HG03469 (cell line): Measurements from ENCODE around the gene IL19.
"Not testable (repeated sequence)": the region's sequence is repeated elsewhere in the genome, so short reads cannot be mapped to it uniquely, and the experiment has no call there.

Source experiments
- ATAC-seq: cut with Tn5 transposase; IDR thresholded peaks from one replicate; pipeline ENCODE4 v1.9.1; 2021; ENCODE audit warnings: mild to moderate bottlenecking, moderate library complexity, moderate number of reproducible peaks; ENCODE audit not compliant: unreplicated experiment

IL19 gene

DNA sequence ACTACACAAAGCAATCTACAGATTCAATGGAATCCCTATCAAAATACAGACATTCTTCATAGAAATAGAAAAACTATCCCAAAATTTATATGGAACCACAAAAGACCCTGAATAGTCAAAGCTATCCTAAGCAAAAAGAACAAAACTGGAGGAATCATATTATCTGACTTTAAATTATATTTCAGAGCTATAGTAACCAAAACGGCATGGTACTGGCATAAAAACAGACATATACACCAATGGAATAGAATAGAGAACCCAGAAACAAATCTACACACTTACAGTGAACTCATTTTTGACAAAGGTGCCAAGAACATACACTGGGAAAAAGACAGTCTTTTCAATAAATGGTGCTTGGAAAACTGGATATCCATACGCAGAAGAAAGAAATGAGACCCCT lies 82.1 kb downstream of the IL19 start:
- not testable (repeated sequence) for ATAC-seq

DNA sequence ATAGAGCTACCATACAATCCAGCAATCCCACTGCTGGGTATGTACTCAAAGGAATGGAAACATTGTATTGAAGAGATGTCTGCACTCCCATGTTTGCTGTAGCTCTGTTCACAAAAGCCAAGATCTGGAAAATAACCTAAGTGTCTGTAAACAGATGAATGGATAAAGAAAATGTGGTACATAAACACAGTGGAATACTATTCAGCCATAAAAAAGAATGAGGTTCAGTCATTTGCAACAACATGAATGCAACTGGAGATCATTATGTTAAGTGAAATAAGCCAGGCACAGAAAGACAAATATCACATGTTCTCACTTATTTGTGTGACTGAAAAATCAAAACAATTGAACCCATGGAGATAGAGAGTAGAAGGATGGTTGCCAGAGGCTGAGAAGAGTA lies 83.1 kb downstream of the IL19 start:
- ATAC-seq, result not testable (repeated sequence)

DNA sequence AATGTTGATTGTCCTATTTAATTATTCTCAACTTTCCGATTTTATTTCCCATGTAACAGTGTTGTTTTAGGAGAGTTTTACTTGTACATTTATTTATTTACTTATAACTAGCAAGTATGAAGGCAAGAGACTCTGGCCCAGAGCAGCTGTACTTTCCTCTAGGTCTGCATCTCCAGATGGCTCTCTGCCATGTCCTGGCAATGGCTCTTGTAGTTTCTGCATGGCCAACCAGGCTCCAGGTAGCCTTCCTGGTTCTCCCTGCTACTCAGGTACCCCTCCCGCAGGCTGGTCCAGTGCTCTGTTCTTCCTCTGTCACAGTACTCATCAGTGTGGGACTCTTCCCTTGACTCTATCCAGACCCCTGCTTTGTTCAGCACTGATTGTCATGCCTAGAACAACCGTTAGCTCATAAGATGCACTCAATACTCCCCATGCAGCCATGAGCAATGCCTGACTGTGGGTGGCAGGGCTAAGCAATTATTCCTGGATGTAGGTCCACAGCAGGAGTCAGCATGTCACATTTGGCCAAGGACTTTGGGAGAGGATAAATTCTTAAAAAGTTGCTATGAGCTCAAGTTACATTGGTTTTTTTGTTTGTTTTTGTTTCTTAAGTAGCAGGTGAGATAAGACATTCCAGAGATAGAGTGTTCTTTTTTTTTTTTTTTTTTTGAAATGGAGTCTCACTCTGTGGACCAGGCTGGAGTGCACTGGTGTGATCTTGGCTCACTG lies 84.0 kb downstream of the IL19 start:
- no peak for ATAC-seq

DNA sequence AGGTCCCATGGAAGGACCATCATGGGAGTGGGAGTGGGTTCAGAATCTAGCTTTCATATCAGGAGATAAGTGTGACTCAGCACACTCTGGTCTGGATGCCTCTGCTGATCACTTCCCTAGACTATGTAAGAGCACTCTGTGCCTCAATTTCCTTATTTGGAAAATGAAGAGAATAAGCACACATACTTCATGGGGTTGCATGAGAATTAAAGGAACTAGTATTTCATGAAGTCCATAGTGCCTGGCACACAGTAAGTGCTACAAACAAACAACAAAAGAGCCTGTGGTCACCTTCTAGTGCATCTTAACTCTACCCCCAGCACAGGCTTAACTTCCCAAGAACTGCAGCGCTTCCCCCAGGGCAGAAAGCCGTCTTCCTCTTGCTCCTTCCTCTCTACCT lies 85.3 kb downstream of the IL19 start:
- no peak for ATAC-seq

DNA sequence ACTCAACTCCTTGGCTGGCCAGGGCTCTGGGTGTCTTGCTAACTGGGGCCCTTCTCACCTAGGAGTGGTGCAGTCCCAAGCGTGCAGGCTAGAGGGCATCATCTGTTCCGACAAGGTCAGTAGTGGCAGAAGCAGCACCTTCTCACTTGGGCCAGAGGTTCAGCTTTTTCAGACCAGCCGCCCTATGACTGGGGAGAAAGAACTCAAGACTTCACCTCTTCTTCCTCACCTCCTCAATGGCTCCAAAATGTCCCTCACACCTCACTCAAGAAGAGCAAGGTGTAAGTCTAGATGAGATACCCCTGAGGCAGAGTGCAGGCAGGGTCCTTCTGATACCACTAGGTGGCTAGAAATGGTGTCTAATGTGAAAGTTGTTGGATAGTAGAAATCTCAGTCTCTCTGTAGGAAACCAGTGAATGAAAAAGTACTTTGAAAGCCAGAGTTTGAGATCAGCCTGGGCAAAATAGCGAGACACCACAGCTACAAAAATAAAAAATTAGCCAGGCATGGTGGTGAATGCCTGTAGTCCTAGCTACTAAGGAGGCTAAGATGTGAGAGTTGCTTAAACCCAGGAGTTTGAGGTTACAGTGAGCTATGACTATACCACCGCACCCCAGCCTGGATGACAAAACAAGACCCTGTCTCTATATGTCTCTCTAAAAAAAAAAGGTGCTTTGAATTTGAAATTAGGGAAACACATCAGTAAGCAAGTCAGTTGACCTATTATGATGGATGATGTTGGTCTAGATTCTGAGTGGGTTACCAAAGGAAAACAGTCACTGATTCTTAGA lies 86.3 kb downstream of the IL19 start:
- no peak for ATAC-seq

DNA sequence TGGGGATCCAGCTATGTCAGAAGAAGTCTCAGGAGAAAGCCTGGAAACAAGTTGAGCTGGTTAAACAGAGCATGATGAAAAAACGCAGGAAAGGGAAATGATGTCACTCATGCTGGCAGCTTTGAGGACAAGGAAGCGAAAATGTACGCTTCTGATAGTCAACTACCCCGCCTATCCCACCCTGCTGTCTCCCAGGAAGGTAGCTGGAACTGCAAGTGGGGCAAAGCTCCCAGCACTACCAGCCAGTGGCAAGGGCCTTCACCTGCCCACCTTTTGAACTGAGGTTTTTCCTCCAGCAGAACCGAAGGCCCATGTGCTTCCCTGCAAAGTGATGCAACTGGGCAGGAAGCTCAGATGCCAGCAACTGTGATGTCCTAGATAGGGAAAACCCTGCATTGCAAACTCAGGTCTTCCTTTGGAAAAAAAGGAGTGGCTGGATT lies 88.5 kb downstream of the IL19 start:
- no peak for ATAC-seq

DNA sequence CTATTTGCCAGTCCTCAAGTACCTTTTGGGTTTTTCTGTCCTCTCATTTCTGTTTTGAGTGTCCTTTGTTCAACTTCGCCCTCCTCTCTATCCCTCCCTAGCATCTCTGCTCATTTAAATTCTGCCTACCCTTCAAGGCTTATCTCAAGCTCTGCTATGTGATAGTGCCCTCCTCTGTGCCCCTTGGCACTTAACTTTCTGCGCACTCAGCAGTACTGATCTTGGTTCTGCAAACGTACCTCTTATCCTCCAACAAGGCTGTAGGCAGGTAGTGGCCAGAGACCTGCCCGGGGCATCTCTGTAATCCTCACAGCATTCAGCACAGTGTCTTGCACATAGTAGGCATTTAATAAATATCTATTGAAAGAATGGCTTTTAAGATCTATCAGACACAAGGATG lies 89.6 kb downstream of the IL19 start:
- no peak for ATAC-seq

DNA sequence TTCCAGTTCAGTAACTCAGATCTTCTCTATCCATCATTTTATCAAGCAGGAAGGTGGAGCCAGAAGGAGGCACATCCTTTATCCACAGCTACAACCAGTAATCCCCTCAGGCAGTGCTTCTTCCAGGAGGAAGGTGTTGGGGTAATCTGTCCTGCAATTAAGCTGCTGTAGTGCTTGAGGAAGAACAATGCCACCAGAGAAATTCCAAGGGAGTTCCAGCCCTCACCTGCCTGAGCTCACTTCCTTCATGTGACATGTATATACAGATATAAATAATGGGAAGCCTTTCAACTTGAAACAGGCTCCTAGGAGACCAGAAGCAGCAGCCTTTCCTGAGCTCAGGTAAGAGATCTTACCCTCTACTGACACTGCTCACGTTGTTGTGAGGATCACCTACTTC lies 92.7 kb downstream of the IL19 start:
- no peak for ATAC-seq

DNA sequence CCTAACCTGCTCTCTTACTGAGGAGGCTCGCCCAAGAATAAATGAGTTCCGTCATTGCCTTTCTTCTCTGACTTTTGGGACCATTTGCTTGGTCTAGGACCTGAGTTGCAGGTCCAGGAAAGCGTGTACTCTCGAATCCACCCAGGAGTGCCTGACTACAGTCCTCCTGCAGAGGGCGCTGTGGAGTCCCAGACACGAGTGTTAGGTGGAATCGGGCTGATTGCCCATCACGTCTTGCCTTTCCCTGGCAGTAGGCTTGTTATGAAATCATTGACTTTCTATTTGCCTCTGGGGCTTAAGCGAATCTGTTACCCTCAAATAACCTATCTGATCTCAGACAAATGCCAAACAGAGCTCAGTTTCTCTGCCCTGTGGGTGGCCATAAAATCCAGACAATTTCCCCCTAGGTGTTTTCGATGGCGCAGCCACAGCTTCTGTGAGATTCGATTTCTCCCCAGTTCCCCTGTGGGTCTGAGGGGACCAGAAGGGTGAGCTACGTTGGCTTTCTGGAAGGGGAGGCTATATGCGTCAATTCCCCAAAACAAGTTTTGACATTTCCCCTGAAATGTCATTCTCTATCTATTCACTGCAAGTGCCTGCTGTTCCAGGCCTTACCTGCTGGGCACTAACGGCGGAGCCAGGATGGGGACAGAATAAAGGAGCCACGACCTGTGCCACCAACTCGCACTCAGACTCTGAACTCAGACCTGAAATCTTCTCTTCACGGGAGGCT lies 94.5 kb downstream of the IL19 start, which contains the start of gene IL20:
TSS of gene IL20 (plus strand) at position 685 of the 733 bp plus-strand sequence. CDS start 230 bp downstream, outside the sequence.
- ATAC-seq, result no peak

DNA sequence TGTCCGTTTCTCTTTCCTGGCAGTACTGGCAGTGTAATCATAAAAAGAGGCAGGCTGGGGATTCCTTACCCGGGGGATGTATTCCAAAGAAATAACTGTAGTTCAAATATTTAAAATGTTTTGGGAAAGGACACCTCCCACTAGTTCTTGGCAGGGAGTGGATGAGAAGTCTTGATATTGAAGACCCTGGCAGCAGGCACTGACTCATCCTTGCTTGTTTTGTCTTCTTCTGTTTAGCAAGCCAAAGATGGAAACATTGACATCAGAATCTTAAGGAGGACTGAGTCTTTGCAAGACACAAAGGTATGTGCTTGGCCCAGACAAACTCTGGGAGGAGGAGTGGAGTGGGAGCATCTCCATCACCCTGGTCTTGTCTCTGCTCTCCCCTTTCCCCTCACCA lies 95.5 kb downstream of the IL19 start:
- no peak for ATAC-seq

DNA sequence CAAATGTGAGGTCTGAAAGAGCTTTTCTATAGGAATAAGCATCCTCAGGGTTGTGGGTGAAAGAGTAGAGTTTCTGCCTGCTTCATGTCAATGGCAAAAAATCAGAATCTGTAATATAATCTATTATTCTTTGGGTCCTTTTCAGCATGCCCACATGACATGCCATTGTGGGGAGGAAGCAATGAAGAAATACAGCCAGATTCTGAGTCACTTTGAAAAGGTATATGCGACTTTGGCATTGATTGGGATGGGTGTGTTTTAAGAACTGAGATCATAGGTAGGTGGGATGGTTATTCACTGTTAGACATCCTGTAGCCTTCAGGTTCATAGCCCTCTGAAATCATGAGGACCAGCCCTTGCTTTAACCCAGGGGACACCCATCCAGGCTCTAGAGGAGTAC lies 96.7 kb downstream of the IL19 start:
- no peak for ATAC-seq

DNA sequence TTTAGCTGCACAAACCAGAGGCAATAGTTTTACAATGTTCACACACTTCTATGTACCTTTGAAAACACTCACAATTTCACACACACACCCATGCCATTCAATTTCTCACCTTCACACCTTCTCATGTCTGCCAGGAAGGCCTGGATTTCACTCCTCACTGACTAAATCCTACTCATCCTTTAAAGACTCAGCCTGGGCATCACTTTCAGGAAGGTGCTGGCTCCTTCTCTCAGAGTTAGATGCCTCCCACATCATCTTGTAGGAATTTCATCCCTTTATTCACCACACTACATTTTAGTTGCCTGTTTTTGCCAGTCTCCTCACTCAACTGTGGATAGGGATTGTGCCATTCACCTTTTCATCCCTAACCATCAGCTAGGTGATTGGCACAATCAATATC lies 97.1 kb downstream of the IL19 start:
- ATAC-seq, result no peak

DNA sequence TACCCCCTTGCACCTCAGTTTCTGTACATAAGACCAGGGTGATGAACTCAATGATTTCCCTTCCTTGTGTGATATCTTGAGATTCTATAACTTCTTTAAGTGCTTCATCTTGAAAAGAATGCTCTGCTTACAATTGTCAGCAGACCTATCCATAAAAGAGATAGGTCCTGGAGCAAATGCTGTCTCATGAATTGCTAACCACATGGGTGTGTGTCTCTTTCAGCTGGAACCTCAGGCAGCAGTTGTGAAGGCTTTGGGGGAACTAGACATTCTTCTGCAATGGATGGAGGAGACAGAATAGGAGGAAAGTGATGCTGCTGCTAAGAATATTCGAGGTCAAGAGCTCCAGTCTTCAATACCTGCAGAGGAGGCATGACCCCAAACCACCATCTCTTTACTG lies 97.7 kb downstream of the IL19 start:
- no peak for ATAC-seq

DNA sequence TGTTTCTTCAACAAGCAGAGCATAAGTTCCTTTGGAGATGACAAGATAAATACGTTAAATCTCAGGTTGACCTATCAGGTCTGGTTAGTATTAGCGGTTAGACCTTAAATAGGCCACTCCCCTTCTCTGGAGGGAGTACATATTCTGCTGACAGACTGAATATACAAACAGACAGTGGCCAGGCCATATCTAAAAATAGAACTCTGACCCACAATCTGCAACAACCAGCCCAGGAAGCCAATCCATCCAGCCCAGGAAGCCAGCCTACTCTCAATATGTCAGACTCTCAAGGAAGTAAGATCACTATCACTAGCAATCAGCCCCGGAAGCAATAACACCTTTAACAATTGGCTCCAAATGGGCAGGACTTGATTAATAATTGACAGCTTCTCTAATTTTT lies 101.6 kb downstream of the IL19 start:
- ATAC-seq, result no peak

DNA sequence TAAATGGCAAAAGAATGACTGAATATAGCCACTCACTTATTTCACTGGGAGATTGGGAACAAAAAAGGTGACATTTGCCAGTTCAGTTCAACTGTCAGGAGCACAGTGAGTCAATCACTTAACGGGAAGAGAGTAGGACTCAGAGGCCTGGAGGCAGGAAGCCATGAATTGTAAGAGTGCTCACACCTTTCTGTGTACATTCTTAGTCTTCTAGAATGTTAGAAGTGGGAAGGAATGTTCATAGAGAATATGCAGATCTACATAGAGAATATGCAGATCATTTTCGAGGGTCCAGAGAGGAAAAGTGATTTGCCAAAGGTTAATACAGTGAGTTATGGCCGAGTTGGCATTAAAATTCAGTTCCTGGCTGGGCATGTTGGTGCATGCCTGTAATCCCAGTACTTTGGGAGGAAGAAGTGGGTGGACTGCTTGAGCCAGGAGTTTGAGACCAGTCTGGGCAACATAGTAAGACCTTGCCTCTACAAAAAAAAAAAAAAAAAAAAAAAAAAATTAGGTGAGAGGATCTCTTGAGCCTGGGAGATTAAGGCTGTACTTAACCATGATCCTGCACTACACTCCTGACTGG lies 103.1 kb downstream of the IL19 start:
- ATAC-seq, result no peak

DNA sequence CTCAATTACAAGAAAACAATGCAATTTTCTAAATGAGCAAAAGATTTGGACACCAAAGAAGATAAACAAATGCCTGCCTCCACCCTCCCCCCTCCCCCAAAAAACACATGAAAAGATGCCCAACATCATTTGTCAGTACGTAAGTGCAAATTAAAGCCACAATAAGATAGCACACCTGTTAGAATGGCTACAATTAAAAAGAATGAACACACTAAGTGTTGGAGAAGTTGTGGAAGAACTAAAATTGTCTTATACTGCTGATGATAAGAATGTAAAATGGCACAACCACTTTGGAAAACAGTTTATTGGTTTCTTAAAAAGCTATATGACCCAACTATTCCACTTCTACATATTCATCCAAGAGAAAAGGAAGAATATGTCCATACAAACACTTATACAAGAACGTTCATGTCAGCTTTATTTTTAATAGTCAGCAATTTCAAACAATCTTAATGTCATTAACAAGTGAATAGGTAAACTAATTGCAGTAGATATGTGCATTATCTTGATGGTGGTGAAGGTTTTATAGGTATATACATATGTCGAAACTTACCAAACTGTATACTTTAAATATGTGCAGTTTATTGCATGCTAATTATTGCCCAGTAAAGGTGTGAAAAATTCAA lies 105.3 kb downstream of the IL19 start:
- ATAC-seq, result no peak

DNA sequence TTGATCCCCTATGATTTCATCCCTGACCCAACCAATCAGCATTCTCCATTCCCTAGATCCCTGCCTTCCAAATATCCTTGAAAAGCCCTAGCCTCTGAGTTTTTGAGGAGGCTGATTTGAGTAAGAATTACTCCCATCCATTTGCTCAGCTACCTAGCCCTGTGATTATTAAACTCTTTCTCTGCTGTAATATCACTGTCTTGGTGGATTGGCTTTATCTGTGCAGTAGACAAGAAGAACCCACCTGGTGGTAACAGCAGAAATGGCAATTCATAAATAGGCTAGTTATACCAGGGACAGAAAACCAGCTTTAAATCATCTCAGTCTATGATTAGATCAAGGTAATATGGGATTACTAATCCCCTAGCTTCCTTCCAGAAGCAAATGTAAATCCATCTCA lies 107.9 kb downstream of the IL19 start:
- ATAC-seq, result no peak

DNA sequence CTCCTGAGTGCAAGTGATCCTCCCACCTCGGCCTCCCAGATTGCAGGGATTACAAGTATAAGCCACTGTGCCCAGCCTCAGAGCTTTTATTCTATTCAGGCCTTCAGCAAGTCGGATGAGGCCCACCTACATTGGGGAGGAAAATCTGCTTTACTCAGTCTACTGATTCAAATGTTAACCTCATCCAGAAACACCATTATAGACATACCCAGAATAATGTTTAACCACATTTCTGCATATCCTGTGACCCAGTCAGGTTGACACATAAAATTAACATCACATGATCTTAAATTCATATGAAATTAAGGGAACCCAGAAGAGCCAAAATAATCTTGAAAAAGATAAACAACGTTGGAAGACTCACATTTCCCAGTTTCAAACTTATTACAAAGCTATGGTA lies 109.7 kb downstream of the IL19 start:
- no peak for ATAC-seq

DNA sequence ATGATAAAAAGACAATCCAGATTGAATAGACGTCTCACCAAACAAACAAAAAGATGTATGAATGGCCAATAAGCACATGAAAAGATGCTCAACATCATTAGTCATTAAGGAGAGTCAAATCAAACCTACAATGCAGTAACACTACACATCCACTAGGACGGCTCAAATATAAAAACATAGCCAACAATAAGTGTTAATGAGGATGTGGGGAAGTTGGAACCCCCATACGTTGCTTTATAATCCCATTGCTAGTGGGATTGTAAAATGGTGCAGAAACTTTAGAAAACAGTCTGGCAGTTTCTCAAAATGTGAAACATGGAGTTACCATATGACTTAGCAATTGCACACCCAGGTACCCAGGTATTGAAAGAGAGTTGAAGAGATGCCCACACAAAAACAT lies 112.0 kb downstream of the IL19 start:
- no peak for ATAC-seq

DNA sequence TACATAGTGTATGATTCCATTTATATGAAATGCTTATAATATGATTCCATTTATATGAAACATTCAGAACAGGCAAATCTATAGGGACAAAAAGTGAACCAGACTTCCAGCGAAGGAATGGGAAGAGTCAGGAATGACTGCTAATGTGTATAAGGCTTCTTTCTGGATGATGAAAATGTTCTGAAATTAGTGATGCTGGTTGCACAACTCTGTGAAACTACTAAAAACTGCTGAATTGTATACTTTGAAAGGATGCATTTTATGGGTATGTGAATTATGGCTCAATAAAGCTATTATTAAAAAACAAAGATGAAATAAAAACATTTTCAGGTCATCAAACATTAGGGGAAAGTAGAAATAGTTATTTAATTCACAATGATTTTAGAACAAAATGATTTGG lies 112.6 kb downstream of the IL19 start:
- ATAC-seq, result no peak

DNA sequence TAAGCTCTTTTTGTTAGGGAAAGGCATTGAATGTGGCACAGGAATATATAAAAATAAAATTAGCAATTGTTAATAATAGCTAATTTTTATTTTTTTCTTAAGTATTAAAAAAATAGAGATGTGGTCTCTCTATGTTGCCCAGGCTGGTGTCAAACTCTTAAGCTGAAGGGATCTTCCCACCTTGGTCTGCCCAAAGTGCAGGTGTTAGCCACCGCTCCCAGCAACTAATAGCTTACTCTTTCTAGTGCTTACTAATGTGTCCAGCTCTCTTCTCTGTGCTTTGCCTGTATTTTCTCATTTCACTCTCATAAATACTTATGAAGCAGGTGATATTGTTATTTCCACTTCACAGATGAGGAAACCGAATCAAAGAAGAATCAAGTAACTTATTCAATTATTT lies 113.3 kb downstream of the IL19 start:
- no peak for ATAC-seq
